HG02885 (cell line): Measurements from ENCODE around the gene ACY1.
A peak's percentile ranks its signal among the peaks of the same experiment; 100 is the strongest.

Experiments
- ATAC-seq: cut with Tn5 transposase; IDR thresholded peaks from one replicate; pipeline ENCODE4 v1.9.1; 2021; ENCODE audit warnings: mild to moderate bottlenecking; ENCODE audit not compliant: unreplicated experiment, poor library complexity

The ACY1 gene

DNA sequence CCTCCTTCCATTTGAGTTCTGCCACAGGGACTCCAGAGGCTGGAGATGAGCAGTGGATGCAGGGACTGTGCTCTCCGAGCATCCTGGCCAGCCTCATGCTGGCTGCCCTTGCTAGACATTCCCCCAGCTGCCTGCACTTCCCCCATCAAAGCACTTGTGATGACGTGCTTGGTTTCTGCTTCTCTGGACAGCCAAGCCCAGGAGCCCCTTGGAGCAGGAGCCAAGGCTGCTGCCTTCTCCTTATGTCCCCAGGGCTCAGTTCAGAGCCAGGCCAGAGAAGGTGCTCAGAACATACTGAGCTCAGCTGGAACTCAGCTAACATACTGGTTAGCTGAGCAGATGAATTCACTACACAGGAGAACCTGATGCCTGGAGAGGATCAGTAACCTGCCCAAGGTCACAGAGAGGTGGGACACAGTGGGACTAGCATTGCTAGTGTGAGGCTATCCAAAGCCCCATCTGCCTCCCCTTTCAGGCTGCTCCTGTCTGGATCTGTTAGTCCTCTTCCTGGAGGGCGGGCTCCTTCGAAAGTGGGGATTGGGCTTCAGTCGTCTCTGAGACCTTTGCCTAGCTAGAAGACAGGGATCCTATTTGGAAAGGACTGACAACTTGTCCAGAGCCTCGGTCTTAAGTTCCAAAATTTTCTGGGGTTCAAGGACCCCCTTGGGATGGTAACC, 20.3 kb upstream of the ACY1 start:
- no peak for ATAC-seq

- no peak for ATAC-seq
Measured at GRCh38 chr3:51963951-51964451, 19.3 kb upstream of the ACY1 start.

- no peak for ATAC-seq
Measured at GRCh38 chr3:51964521-51964920, 18.8 kb upstream of the ACY1 start.

GRCh38 chr3:51966016-51966415, 17.3 kb upstream of the ACY1 start:
- ATAC-seq = no peak

DNA sequence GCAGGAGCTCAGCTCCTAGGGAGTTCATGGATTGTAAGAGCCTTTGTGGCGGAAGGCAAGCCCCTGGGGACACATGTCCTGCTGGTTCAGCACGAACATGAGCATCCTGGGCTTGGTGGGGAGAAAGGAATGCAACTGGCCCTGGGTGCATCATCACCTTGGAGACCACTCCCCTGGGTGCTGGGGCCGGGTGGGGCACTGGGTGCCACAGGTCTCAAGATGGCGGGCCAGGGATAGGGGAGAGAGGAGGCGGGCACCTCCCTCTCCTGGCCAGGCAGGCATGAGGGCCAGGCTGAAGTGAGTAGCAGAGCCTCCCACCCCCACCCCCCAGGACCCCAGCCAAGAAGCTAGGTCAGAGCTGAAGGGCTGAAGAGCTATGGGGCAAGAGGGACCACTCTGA, 16.8 kb upstream of the ACY1 start:
- ATAC-seq = no peak

- ATAC-seq = no peak
Measured at GRCh38 chr3:51966922-51967383, 16.4 kb upstream of the ACY1 start.

- ATAC-seq = peak; percentile 70
Measured at GRCh38 chr3:51967384-51968169, 15.8 kb upstream of the ACY1 start, which contains the start of gene PCBP4. Gene PCBP4 (minus strand): TSS chr3:51967454. CDS start chr3:51961240, 6,214 bp downstream.

GRCh38 chr3:51968170-51968775, 15.1 kb upstream of the ACY1 start:
- ATAC-seq = no peak

DNA sequence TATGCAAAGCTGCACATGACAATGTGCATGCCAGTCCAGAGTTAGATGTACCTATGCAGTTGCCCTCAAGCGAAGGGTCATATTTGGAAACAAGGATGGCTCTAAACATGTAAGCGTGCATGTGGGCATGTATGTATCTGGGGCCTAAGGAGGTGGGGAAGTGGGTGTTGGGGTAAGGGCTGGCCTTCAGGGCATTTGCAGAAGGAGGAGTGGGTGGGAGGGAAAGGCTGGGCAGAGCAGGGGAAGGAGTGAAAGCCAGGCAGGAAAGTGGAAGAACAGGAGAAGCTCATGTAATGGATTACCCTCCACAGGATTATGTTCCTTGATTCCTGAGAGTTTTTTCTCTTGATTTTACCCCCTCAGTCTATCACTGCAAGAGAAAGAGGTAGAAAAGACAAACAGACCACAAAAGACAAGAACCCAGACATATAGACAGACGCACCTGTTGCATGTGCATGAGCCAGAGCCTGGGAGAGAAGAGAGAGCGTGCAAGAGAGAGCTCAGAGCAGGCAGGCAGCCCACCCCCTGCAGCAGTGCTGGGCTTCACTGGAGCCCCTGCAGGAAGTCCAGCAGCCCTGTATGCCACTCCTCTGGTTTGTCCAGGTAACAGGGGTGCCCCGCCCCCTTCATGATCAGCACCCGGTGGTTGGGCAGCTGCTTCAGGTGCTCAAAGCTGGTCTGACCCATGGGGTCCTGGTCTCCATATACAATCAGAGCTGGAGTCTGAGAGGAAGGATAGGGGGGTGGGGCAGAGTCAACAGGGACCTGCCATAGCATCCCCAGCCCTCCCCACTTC, 14.3 kb upstream of the ACY1 start:
- no peak for ATAC-seq

GRCh38 chr3:51969841-51970240, 13.5 kb upstream of the ACY1 start:
- ATAC-seq = no peak

DNA sequence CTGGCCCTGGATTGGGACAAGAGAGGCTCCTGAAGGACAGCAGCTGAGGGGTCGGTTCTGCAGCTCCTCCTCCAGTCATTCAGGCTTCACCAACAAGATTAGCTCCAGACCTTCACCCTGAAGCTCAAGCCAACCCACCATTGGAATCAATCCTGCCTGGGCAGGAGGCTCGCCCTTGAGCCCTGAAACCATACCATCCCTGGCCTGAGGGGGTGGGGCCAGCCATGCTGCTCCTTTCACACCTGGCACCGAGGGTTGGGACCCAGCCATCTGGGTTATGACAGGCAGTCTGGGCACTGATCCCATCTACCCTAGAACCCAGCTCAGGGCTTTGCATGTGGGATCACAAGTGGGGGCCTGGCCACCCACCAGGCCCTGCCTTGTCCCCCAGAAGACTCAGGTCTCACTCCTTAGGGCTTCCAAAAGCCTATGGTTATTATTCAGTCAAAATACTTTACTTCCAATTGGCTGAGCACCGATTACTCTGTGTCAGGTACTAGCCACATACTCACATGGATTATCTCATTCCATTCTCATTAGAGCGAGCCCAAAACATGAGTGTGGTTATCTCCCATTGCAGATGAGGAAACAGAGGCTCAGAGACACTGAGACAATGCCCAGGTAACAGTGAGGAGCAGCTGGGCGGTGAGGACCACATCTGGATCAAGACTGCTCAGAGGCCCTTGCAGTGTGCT, 12.6 kb upstream of the ACY1 start:
- no peak for ATAC-seq

DNA sequence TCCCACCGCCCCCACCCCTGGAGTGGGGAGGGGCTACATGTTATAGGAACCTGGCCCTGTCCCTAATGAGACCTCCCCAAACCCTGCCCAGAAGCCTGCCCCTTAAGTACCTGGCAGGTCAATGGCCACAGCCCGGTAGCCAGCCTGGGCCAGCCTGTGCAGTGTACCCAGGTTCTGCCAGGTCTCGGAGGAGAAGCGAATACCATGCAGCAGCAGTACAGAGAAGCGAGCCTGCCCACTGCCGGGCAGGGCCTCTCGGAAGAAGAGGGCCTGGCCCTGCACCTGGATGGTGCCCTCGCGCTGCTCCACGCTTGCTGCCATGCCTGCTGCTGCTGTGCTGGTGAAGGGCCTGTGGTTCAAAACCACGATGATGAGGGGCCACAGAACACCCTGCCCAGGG, 12.0 kb upstream of the ACY1 start:
- no peak for ATAC-seq

DNA sequence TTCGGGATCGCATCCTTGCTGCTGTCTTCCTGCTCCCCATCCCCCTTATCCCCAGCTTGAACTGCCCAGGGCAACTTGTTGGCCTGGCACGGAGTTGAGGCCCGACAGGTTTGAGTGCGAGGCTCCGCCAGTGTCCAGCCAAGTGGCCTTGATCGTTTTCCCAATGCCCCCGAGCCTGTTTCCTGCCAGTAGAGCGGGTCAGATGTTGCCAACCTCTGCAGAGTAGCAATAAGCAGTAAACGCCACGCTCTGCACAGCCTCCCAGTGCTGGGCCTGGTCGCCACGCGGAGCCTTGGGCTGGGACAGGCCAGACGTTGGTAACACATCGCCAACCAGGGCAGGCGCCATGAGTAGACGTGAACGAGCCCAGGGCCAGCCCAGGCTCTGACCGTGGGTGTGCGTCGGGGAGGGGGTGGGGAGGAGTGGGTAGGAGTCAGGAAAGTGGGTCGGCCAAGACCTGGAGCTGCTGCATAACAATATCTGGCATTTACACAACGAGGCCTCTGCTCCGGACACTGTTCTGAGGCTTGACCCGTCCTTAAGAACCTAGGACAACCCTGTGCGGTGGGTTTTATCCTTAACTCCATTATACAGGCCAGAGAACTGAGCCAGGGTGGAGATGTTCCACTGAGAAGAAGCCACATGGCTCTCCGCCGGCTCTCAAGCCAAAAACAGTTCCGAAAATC, 8.9 kb upstream of the ACY1 start:
- ATAC-seq = peak; percentile 4

GRCh38 chr3:51974963-51975851, 8.1 kb upstream of the ACY1 start, which contains the start of gene ABHD14A:
Gene ABHD14A (plus strand): TSS chr3:51975064. CDS start chr3:51975136, 72 bp downstream.
- peak; percentile 58 for ATAC-seq

- no peak for ATAC-seq
Measured at GRCh38 chr3:51975852-51976549, 7.3 kb upstream of the ACY1 start.

GRCh38 chr3:51977446-51978142, 5.7 kb upstream of the ACY1 start:
- ATAC-seq = no peak

GRCh38 chr3:51978143-51978502, 5.2 kb upstream of the ACY1 start:
- ATAC-seq = no peak
